Erythroblast (primary cell): ENCODE results near the gene TMEM259.

Experiments
- DNase-seq, 2 experiments: peaks; one replicate each; lab custom pipeline; 2025; lab: John Stamatoyannopoulos, UW
- GATA1 ChIP-seq: IDR thresholded peaks from 2 replicates; pipeline ENCODE4 v1.6.1; 2011; ENCODE audit warnings: low read depth, mild to moderate bottlenecking, control low read depth, low read length, moderate library complexity
- POLR2A ChIP-seq: IDR thresholded peaks from 2 replicates; pipeline ENCODE4 v1.6.1; 2011; ENCODE audit warnings: mild to moderate bottlenecking, low read length

The TMEM259 gene

GRCh38 chr19:1050989-1051788 lies 30.3 kb upstream of the TMEM259 start:
- no peak for DNase-seq
- TF ChIP-seq POLR2A, result no peak
- no peak for TF ChIP-seq GATA1

- no peak for TF ChIP-seq GATA1
- no peak for TF ChIP-seq POLR2A
- DNase-seq, result no peak
Measured at GRCh38 chr19:1049800-1050199, 28.9 kb upstream of the TMEM259 start.

- TF ChIP-seq GATA1, result no peak
- no peak for TF ChIP-seq POLR2A
- no peak for DNase-seq
Measured at GRCh38 chr19:1049106-1049505, 28.2 kb upstream of the TMEM259 start.

GRCh38 chr19:1047696-1048147 lies 26.8 kb upstream of the TMEM259 start:
- TF ChIP-seq POLR2A, result no peak
- TF ChIP-seq GATA1, result no peak
- no peak for DNase-seq

GRCh38 chr19:1046836-1047695 lies 26.1 kb upstream of the TMEM259 start:
- DNase-seq, result no peak
- TF ChIP-seq POLR2A, result no peak
- TF ChIP-seq GATA1, result no peak

GRCh38 chr19:1046117-1046626 lies 25.2 kb upstream of the TMEM259 start:
- no peak for DNase-seq
- TF ChIP-seq GATA1, result no peak
- no peak for TF ChIP-seq POLR2A

- DNase-seq, result peak; percentile 74 to 89
Measured at GRCh38 chr19:1045247-1045603, 24.3 kb upstream of the TMEM259 start.

GRCh38 chr19:1042689-1043511 lies 22.0 kb upstream of the TMEM259 start:
- no peak for DNase-seq
- TF ChIP-seq POLR2A (no peak), GATA1 (no peak)

More at GRCh38 chr19:1045247-1045603, 24.3 kb upstream of the TMEM259 start:
- TF ChIP-seq POLR2A (no peak), GATA1 (no peak)

- TF ChIP-seq POLR2A (no peak), GATA1 (no peak)
- no peak for DNase-seq
Measured at GRCh38 chr19:1041835-1042685, 21.1 kb upstream of the TMEM259 start.

GRCh38 chr19:1041272-1041834 lies 20.4 kb upstream of the TMEM259 start:
- TF ChIP-seq GATA1 (peak; percentile 35), POLR2A (no peak)
- DNase-seq, result no peak

GRCh38 chr19:1040476-1041271 lies 19.8 kb upstream of the TMEM259 start:
- TF ChIP-seq POLR2A (no peak), GATA1 (no peak)
- DNase-seq, result peak; percentile 98 to 99
